Stimulated activated naive B cell treated with anti-CD40 and anti-IgM and Interleukin-4, amounts not matched to agents 10 μg/mL and 1 μg/mL and 100 μg/mL, for 72 hours (primary cell): ENCODE results near the gene TRAF3IP1.
"Not testable (repeated sequence)": the region's sequence is repeated elsewhere in the genome, so short reads cannot be mapped to it uniquely, and the experiment has no call there.

ENCODE experiments used
- ATAC-seq, 2 donors: fragments of 150-1000 bp; cut with Tn5 transposase; replicated peaks; 2 replicates each; pipeline ENCODE4 v1.10.0; 2021; ENCODE audit warnings: moderate library complexity in 1 of 2
- DNase-seq: peaks from one replicate; pipeline ENCODE4 v3.0.0; 2021
- H3K27ac Mint-ChIP-seq: one replicate; pipeline ENCODE4 v1.8.0; 2022; ENCODE audit warnings: mild to moderate bottlenecking, mixed read lengths
- H3K27me3 Mint-ChIP-seq, 2 donors: one replicate each; pipeline ENCODE4 v1.8.0; 2022; ENCODE audit warnings: mixed read lengths in 2 of 2
- H3K36me3 Mint-ChIP-seq, 2 donors: one replicate each; pipeline ENCODE4 v1.8.0; 2022; ENCODE audit warnings: mixed read lengths in 2 of 2, mild to moderate bottlenecking in 1 of 2
- H3K4me1 Mint-ChIP-seq, 2 donors: one replicate each; pipeline ENCODE4 v1.8.0; 2022; ENCODE audit warnings: mixed read lengths in 2 of 2, mild to moderate bottlenecking in 1 of 2
- H3K4me3 Mint-ChIP-seq, 2 donors: one replicate each; pipeline ENCODE4 v1.8.0; 2022; ENCODE audit warnings: mild to moderate bottlenecking in 2 of 2, mixed read lengths in 2 of 2, moderate library complexity in 1 of 2
- H3K9me3 Mint-ChIP-seq, 2 donors: one replicate each; pipeline ENCODE4 v1.8.0; 2022; ENCODE audit warnings: mixed read lengths in 2 of 2, mild to moderate bottlenecking in 1 of 2

Gene TRAF3IP1

GRCh38 chr2:238404406-238405216 lies 84.3 kb downstream of the TRAF3IP1 start:
- H3K27me3 Mint-ChIP-seq, result no peaks in the 10 kb centered on the region
- no peak overlapping the region for H3K27ac Mint-ChIP-seq
- DNase-seq (no peak), ATAC-seq (no peak)
- H3K4me1 Mint-ChIP-seq, result no peaks in the 10 kb centered on the region
- H3K9me3 Mint-ChIP-seq, result no peaks in the 10 kb centered on the region
- H3K36me3 Mint-ChIP-seq, result peaks cover 8 to 23% of the 10 kb centered on the region in 2 donors
- H3K4me3 Mint-ChIP-seq, result no peak overlapping the region

- not testable (repeated sequence) for H3K4me3 Mint-ChIP-seq, H3K27ac Mint-ChIP-seq, H3K4me1 Mint-ChIP-seq, DNase-seq, ATAC-seq, H3K27me3 Mint-ChIP-seq, H3K9me3 Mint-ChIP-seq
- H3K36me3 Mint-ChIP-seq, result peaks cover 8 to 23% of the 10 kb centered on the region in 2 donors
Observed at GRCh38 chr2:238405217-238405555, 84.9 kb downstream of the TRAF3IP1 start.

- DNase-seq, result no peak
- no peak overlapping the region for H3K27ac Mint-ChIP-seq
- H3K27me3 Mint-ChIP-seq, result no peaks in the 10 kb centered on the region
- ATAC-seq, result no peak
- H3K4me1 Mint-ChIP-seq, result no peaks in the 10 kb centered on the region
- H3K4me3 Mint-ChIP-seq, result no peak overlapping the region
- peaks cover 8 to 22% of the 10 kb centered on the region in 2 donors for H3K36me3 Mint-ChIP-seq
- H3K9me3 Mint-ChIP-seq, result no peaks in the 10 kb centered on the region
Observed at GRCh38 chr2:238406221-238406997, 86.1 kb downstream of the TRAF3IP1 start.

GRCh38 chr2:238406998-238407285 lies 86.6 kb downstream of the TRAF3IP1 start:
- DNase-seq (no peak), ATAC-seq (no peak)
- H3K36me3 Mint-ChIP-seq, result peaks cover 4 to 18% of the 10 kb centered on the region in 2 donors
- H3K27ac Mint-ChIP-seq, result no peak overlapping the region
- H3K4me3 Mint-ChIP-seq, result no peak overlapping the region
- no peaks in the 10 kb centered on the region for H3K9me3 Mint-ChIP-seq
- no peaks in the 10 kb centered on the region for H3K4me1 Mint-ChIP-seq
- no peaks in the 10 kb centered on the region for H3K27me3 Mint-ChIP-seq

- ATAC-seq, result no peak
- Mint-ChIP-seq H3K27ac (no peak overlapping the region), H3K4me1 (no peaks in the 10 kb centered on the region)
Observed at GRCh38 chr2:238407566-238407965, 87.2 kb downstream of the TRAF3IP1 start.

GRCh38 chr2:238408615-238409340 lies 88.5 kb downstream of the TRAF3IP1 start:
- no peaks in the 10 kb centered on the region for H3K9me3 Mint-ChIP-seq
- DNase-seq (no peak), ATAC-seq (no peak)
- H3K4me1 Mint-ChIP-seq, result no peaks in the 10 kb centered on the region
- no peaks in the 10 kb centered on the region for H3K27me3 Mint-ChIP-seq
- H3K4me3 Mint-ChIP-seq, result no peak overlapping the region
- H3K36me3 Mint-ChIP-seq, result peaks cover 4 to 17% of the 10 kb centered on the region in 2 donors
- H3K27ac Mint-ChIP-seq, result no peak overlapping the region

More at GRCh38 chr2:238407566-238407965, 87.2 kb downstream of the TRAF3IP1 start:
- Mint-ChIP-seq H3K9me3 (no peaks in the 10 kb centered on the region), H3K4me3 (no peak overlapping the region), H3K36me3 (peaks cover 4 to 18% of the 10 kb centered on the region in 2 donors), H3K27me3 (no peaks in the 10 kb centered on the region)
- DNase-seq, result no peak

- ATAC-seq, result no peak
- DNase-seq, result no peak
- H3K27me3 Mint-ChIP-seq, result no peaks in the 10 kb centered on the region
- H3K4me3 Mint-ChIP-seq, result no peak overlapping the region
- peaks cover 4 to 10% of the 10 kb centered on the region in 2 donors for H3K36me3 Mint-ChIP-seq
- no peaks in the 10 kb centered on the region for H3K9me3 Mint-ChIP-seq
- H3K27ac Mint-ChIP-seq, result no peak overlapping the region
- no peaks in the 10 kb centered on the region for H3K4me1 Mint-ChIP-seq
Observed at GRCh38 chr2:238409341-238410199, 89.3 kb downstream of the TRAF3IP1 start.

- H3K4me1 Mint-ChIP-seq, result no peaks in the 10 kb centered on the region
- peaks cover 12 to 24% of the 10 kb centered on the region in 2 donors for H3K36me3 Mint-ChIP-seq
- H3K9me3 Mint-ChIP-seq, result peaks cover 9 to 13% of the 10 kb centered on the region in 2 donors
- H3K4me3 Mint-ChIP-seq, result no peak overlapping the region
- no peaks in the 10 kb centered on the region for H3K27me3 Mint-ChIP-seq
- H3K27ac Mint-ChIP-seq, result no peak overlapping the region
- DNase-seq (no peak), ATAC-seq (no peak)
Observed at GRCh38 chr2:238412067-238412767, 91.9 kb downstream of the TRAF3IP1 start.

GRCh38 chr2:238413368-238413767 lies 93.0 kb downstream of the TRAF3IP1 start:
- Mint-ChIP-seq H3K4me1 (no peaks in the 10 kb centered on the region), H3K27ac (no peak overlapping the region), H3K36me3 (peaks cover 9 to 21% of the 10 kb centered on the region in 2 donors), H3K9me3 (peaks cover 9 to 13% of the 10 kb centered on the region in 2 donors), H3K4me3 (no peak overlapping the region), H3K27me3 (peaks cover 3% of the 10 kb centered on the region in 2 donors)
- ATAC-seq (no peak), DNase-seq (no peak)

GRCh38 chr2:238415036-238415764 lies 94.9 kb downstream of the TRAF3IP1 start:
- ATAC-seq (no peak), DNase-seq (no peak)
- Mint-ChIP-seq H3K9me3 (peaks cover 9 to 13% of the 10 kb centered on the region in 2 donors), H3K27ac (no peak overlapping the region), H3K4me1 (no peaks in the 10 kb centered on the region), H3K4me3 (no peak overlapping the region), H3K36me3 (peaks cover 9 to 28% of the 10 kb centered on the region in 2 donors), H3K27me3 (peaks cover 4% of the 10 kb centered on the region in 2 donors)

- Mint-ChIP-seq H3K4me1 (no peaks in the 10 kb centered on the region), H3K27ac (no peak overlapping the region), H3K27me3 (peaks cover 4% of the 10 kb centered on the region in 2 donors), H3K4me3 (no peak overlapping the region), H3K9me3 (peaks cover 9 to 13% of the 10 kb centered on the region in 2 donors), H3K36me3 (peaks cover 8 to 28% of the 10 kb centered on the region in 2 donors)
- DNase-seq (no peak), ATAC-seq (no peak)
Observed at GRCh38 chr2:238415893-238416292, 95.6 kb downstream of the TRAF3IP1 start.

GRCh38 chr2:238418196-238418998 lies 98.1 kb downstream of the TRAF3IP1 start:
- peaks cover 11 to 32% of the 10 kb centered on the region in 2 donors for H3K36me3 Mint-ChIP-seq
- H3K4me3 Mint-ChIP-seq, result no peak overlapping the region
- ATAC-seq (no peak), DNase-seq (no peak)
- peaks cover 4 to 10% of the 10 kb centered on the region in 2 donors for H3K27me3 Mint-ChIP-seq
- no peaks in the 10 kb centered on the region for H3K4me1 Mint-ChIP-seq
- H3K27ac Mint-ChIP-seq, result no peak overlapping the region
- peaks cover 9 to 13% of the 10 kb centered on the region in 2 donors for H3K9me3 Mint-ChIP-seq
